Smooth muscle cell (in vitro differentiated cells): Measurements from ENCODE around the gene DCP1A. TPM values are rescaled to one million over a fixed set of nuclear protein-coding genes. Genes with fewer than 3 reads are reported as not detected.

Experiments used
- DNase-seq: peaks from one replicate; lab custom pipeline; 2025; ENCODE audit not compliant: unreplicated experiment; lab: John Stamatoyannopoulos, UW
- H2AFZ ChIP-seq: fragments of 200-600 bp; sonication (generic); 2 replicates; pipeline ENCODE4 v1.6.0; 2016; ENCODE audit warnings: antibody characterized with exemption, low read depth, mild to moderate bottlenecking
- H3F3A ChIP-seq: fragments of 200-600 bp; sonication (generic); 2 replicates; pipeline ENCODE4 v1.6.0; 2017; ENCODE audit warnings: antibody characterized with exemption, low read depth
- H3K27ac ChIP-seq: fragments of 200-600 bp; sonication (generic); 2 replicates; pipeline ENCODE4 v1.5.1; 2016; ENCODE audit warnings: low read depth, mild to moderate bottlenecking
- H3K27me3 ChIP-seq: fragments of 200-600 bp; sonication (generic); 2 replicates; pipeline ENCODE4 v1.6.1; 2016; ENCODE audit warnings: low read depth, mild to moderate bottlenecking
- H3K36me3 ChIP-seq: fragments of 200-600 bp; sonication (generic); 2 replicates; pipeline ENCODE4 v1.5.1; 2016; ENCODE audit warnings: low read depth
- H3K4me1 ChIP-seq: fragments of 200-600 bp; sonication (generic); 2 replicates; pipeline ENCODE4 v1.5.1; 2016; ENCODE audit warnings: low read depth
- H3K4me2 ChIP-seq: fragments of 200-600 bp; sonication (generic); 2 replicates; pipeline ENCODE4 v1.6.0; 2016; ENCODE audit warnings: mild to moderate bottlenecking
- H3K4me3 ChIP-seq: fragments of 200-600 bp; sonication (generic); 2 replicates; pipeline ENCODE4 v1.5.1; 2016; ENCODE audit warnings: mild to moderate bottlenecking
- H3K79me2 ChIP-seq: fragments of 200-600 bp; sonication (generic); 2 replicates; pipeline ENCODE4 v1.6.0; 2016; ENCODE audit warnings: low read depth, mild to moderate bottlenecking
- H3K9ac ChIP-seq: fragments of 200-600 bp; sonication (generic); 2 replicates; pipeline ENCODE4 v1.6.0; 2016; ENCODE audit warnings: low read depth
- H3K9me3 ChIP-seq: fragments of 200-600 bp; sonication (generic); replicated peaks from 2 replicates; pipeline ENCODE4 v1.5.1; 2016; ENCODE audit warnings: low read depth
- H4K20me1 ChIP-seq: fragments of 200-600 bp; sonication (generic); 2 replicates; pipeline ENCODE4 v1.6.0; 2016; ENCODE audit warnings: low read depth
- CTCF ChIP-seq: fragments of 200-600 bp; sonication (generic); IDR thresholded peaks from 2 replicates; pipeline ENCODE4 v1.5.1; 2017; ENCODE audit warnings: borderline replicate concordance, mild to moderate bottlenecking, antibody characterized with exemption; ENCODE audit not compliant: insufficient read depth, poor library complexity, severe bottlenecking
- WGBS: methylation state at CpG from one replicate; pipeline ENCODE4 v1.1.7; 2016; ENCODE audit warnings: low lambda C conversion rate; 5-methylcytosine and 5-hydroxymethylcytosine counted together
- polyA plus RNA-seq: library from polyadenylated mRNA; unstranded; fragments of >200 nt; fragmentation: Nextera tagmentation; extraction: Ambion mirVana; gene quantifications from 2 replicates; pipeline ENCODE4 v1.2.1, GENCODE V29; 2016
- total RNA-seq: library from RNA; depleted of rRNA; stranded (reverse); fragments of >200 nt; gene quantifications from 2 replicates; pipeline ENCODE4 v1.2.3, GENCODE V29; 2014

The DCP1A gene
- total and polyA plus RNA-seq, 2 experiments from 2014 or later, result 24.7 to 43.5 TPM

- Histone ChIP-seq H3K36me3 (no peaks in the 10 kb centered on the region), H4K20me1 (peaks cover 38% of the 10 kb centered on the region), H3K27ac (no peak overlapping the region), H3F3A (peaks cover 9% of the 10 kb centered on the region), H2AFZ (no peak overlapping the region), H3K4me2 (no peak overlapping the region), H3K79me2 (peaks cover 38% of the 10 kb centered on the region), H3K4me1 (peaks cover 31% of the 10 kb centered on the region), H3K4me3 (no peak overlapping the region), H3K27me3 (no peaks in the 10 kb centered on the region), H3K9ac (no peak overlapping the region), H3K9me3 (no peaks in the 10 kb centered on the region)
- TF ChIP-seq CTCF, result no peak
- DNase-seq, result no peak
- WGBS, result 94% methylated on average over 5 of the region's 5 CpGs
These were observed 90.7 kb downstream of the DCP1A start for GRCh38 chr3:53256704-53257055.

GRCh38 chr3:53255775-53256703 is 91.3 kb downstream of the DCP1A start, which contains the start of gene TKT:
Gene TKT (minus strand): TSS chr3:53256022. CDS start chr3:53255942, 80 bp downstream.
- Histone ChIP-seq H3K4me3 (peak within 1 kb of the TSS; percentile 98), H3K36me3 (no peaks in the 10 kb centered on the region), H3K79me2 (peaks cover 45% of the 10 kb centered on the region), H3K4me2 (peak within 1 kb of the TSS; percentile 100), H2AFZ (peak within 1 kb of the TSS; percentile 49), H3K4me1 (peaks cover 31% of the 10 kb centered on the region), H3F3A (peaks cover 9% of the 10 kb centered on the region), H3K9me3 (no peaks in the 10 kb centered on the region), H4K20me1 (peaks cover 44% of the 10 kb centered on the region), H3K27ac (peak within 1 kb of the TSS; percentile 60), H3K9ac (peak within 1 kb of the TSS; percentile 71), H3K27me3 (no peaks in the 10 kb centered on the region)
- TF ChIP-seq CTCF, result no peak
- peak; percentile 56 for DNase-seq
- 25% methylated on average over 34 of the region's 66 CpGs for WGBS

GRCh38 chr3:53255423-53255774 is 91.9 kb downstream of the DCP1A start:
- peaks cover 51% of the 10 kb centered on the region for H4K20me1 ChIP-seq
- peak overlapping the region; percentile 98 for H3K4me3 ChIP-seq
- peak overlapping the region; percentile 60 for H3K27ac ChIP-seq
- H3K27me3 ChIP-seq, result no peaks in the 10 kb centered on the region
- H3K79me2 ChIP-seq, result peaks cover 51% of the 10 kb centered on the region
- 1% methylated on average over 44 of the region's 44 CpGs for WGBS
- peak overlapping the region; percentile 71 for H3K9ac ChIP-seq
- no peak for DNase-seq
- H2AFZ ChIP-seq, result peak overlapping the region; percentile 49
- H3K9me3 ChIP-seq, result no peaks in the 10 kb centered on the region
- H3K36me3 ChIP-seq, result no peaks in the 10 kb centered on the region
- H3F3A ChIP-seq, result peaks cover 9% of the 10 kb centered on the region
- peaks cover 31% of the 10 kb centered on the region for H3K4me1 ChIP-seq
- TF ChIP-seq CTCF, result no peak
- peak overlapping the region; percentile 100 for H3K4me2 ChIP-seq
